ENCODE measurements around the gene RTBDN. TPM values are rescaled to one million over a fixed set of nuclear protein-coding genes. Genes with fewer than 3 reads are reported as not detected.
A peak's percentile ranks its signal among the peaks of the same experiment; 100 is the strongest.

Gene RTBDN
- total and polyA plus RNA-seq, 2 experiments from 2014 or later = 4.1 to 4.6 TPM

GRCh38 chr19:12838886-12839756, 4.7 kb upstream of the RTBDN start (continued):
- TF ChIP-seq ZNF462 (CRISPR knock-in tag; IDR thresholded peaks at IDR 0.05) (no peak), EZH2 (IDR thresholded peaks at IDR 0.05; ENCODE audit: low read depth, unreplicated experiment) (no peak)

- Histone ChIP-seq H3K79me2 (replicated peaks; ENCODE audit: insufficient read depth) (peaks cover 8% of the 10 kb centered on the region), H3K4me2 (peak within 1 kb of the TSS; percentile 94), H3K27me3 (ENCODE audit: insufficient read depth) (peaks cover 14% of the 10 kb centered on the region), H3K4me1 (ENCODE audit: insufficient read depth) (peaks cover 34% of the 10 kb centered on the region), H3K4me3 (peak within 1 kb of the TSS; percentile 92), H3K9me2 (ENCODE audit: insufficient read depth) (no peaks in the 10 kb centered on the region), H4K20me1 (replicated peaks; ENCODE audit: insufficient read depth) (peaks cover 7% of the 10 kb centered on the region), H2AFZ (peak within 1 kb of the TSS; percentile 91; the same call in 1 of the 2 replicates), H3F3A (replicated peaks; ENCODE audit: low read depth) (peaks cover 48% of the 10 kb centered on the region), H3K36me3 (ENCODE audit: insufficient read depth) (no peaks in the 10 kb centered on the region), H3K27ac (ENCODE audit: low read depth) (0 out of 2 replicates have a peak within 1 kb of the TSS, but pooled peaks have one; percentile 39)
- Mint-ChIP-seq H3K27ac (peak within 1 kb of the TSS; percentile 62; the same call in 1 of the 2 replicates), H3K4me3 (peak within 1 kb of the TSS; percentile 79), H3K36me3 (ENCODE audit: low read depth) (peaks cover 9% of the 10 kb centered on the region; the same call in 1 of the 3 replicates), H3K27me3 (ENCODE audit: insufficient read depth, low read depth, poor library complexity) (peaks cover 31% of the 10 kb centered on the region), H3K4me1 (peaks cover 43% of the 10 kb centered on the region), H3K9me3 (no peaks in the 10 kb centered on the region; the same call in 2 of the 3 replicates)
- TF ChIP-seq POLR2AphosphoS5 (IDR thresholded peaks at IDR 0.05; ENCODE audit: low read depth) = 0 out of 2 replicates have a peak, but pooled peaks have one; percentile 45
- 0 out of 2 replicates have a peak, but pooled peaks have one; percentile 11 for TF ChIP-seq CREB1 (CRISPR knock-in tag; IDR thresholded peaks at IDR 0.05; ENCODE audit: low read depth)
- no peak for TF ChIP-seq STAT1 (IDR thresholded peaks at IDR 0.05; ENCODE audit: unreplicated experiment)
- TF ChIP-seq JUNB (IDR thresholded peaks at IDR 0.05; ENCODE audit: unreplicated experiment) = no peak
- TF ChIP-seq ETS1 (IDR thresholded peaks at IDR 0.05) = no peak
- TF ChIP-seq ZNF331 (CRISPR knock-in tag; IDR thresholded peaks at IDR 0.05; ENCODE audit: low read depth) = no peak
- peak; percentile 34 to 68; a peak in 3 of 4 replicates for TF ChIP-seq CTCF (conservative IDR thresholded peaks at IDR 0.05; ENCODE audit: low read depth in 2 of 2)
- DNase-seq (ENCODE audit: low spot score) (peak; percentile 80), ATAC-seq (peak; percentile 14)
Measured at GRCh38 chr19:12838182-12838885, 4.0 kb upstream of the RTBDN start, which contains the start of gene MAST1. MAST1 (plus strand) TSS chr19:12838515; CDS start chr19:12838573, 58 bp downstream.

All from GM23338 (cell line).